K562 (cell line): ENCODE data around the gene GOLGA5.

ENCODE experiments used
- E2F1 ChIP-seq: sonication (generic); formaldehyde crosslinking; IDR thresholded peaks from 2 replicates; pipeline ENCODE4 v1.8.1; 2023; ENCODE audit warnings: mild to moderate bottlenecking, missing genetic modification reagents, moderate library complexity
- FOXA1 ChIP-seq: fragments of 450-650 bp; IDR thresholded peaks from 2 replicates; pipeline ENCODE4 v1.6.1; 2016; ENCODE audit warnings: mild to moderate bottlenecking, borderline replicate concordance
- MXI1 ChIP-seq: IDR thresholded peaks from 2 replicates; pipeline ENCODE4 v1.6.1; 2011; ENCODE audit warnings: low read depth, mild to moderate bottlenecking, improper control_type of control experiment, low read length
- POLR2A ChIP-seq: fragments of 450-650 bp; conservative IDR thresholded peaks from 2 replicates; pipeline ENCODE4 v1.6.1; 2016
- STAT5B ChIP-seq: fragments of 250-450 bp; sonication (Bioruptor Pico); IDR thresholded peaks from 2 replicates; pipeline ENCODE4 v1.8.0; 2021; ENCODE audit warnings: mild to moderate bottlenecking, inconsistent platforms
- TCF7L2 ChIP-seq: fragments of 150-350 bp; IDR thresholded peaks from 2 replicates; pipeline ENCODE4 v1.6.1; 2016; ENCODE audit warnings: low read depth, mild to moderate bottlenecking, low read length, moderate library complexity
- TRIM28 ChIP-seq: fragments of 450-650 bp; IDR thresholded peaks from 2 replicates; pipeline ENCODE4 v1.6.1; 2017
- U2AF2 ChIP-seq: fragments of 200-400 bp; formaldehyde crosslinking; optimal IDR thresholded peaks from 2 replicates; pipeline ENCODE3; 2017; ENCODE audit warnings: low read depth, mild to moderate bottlenecking, low read length
- ZBTB33 ChIP-seq: sonication (generic); formaldehyde crosslinking; IDR thresholded peaks from 2 replicates; pipeline ENCODE4 v1.8.1; 2023; ENCODE audit warnings: mild to moderate bottlenecking, missing genetic modification reagents
- ZBTB8A ChIP-seq: fragments of 450-650 bp; IDR thresholded peaks from 2 replicates; pipeline ENCODE4 v1.6.1; 2018; ENCODE audit warnings: mild to moderate bottlenecking, moderate library complexity; ENCODE audit not compliant: partially characterized antibody
- ZKSCAN3 ChIP-seq: fragments of 250-450 bp; sonication (Bioruptor Pico); IDR thresholded peaks from 2 replicates; pipeline ENCODE4 v1.4.0; 2020

GRCh38 chr14:92801917-92802316 lies 7.8 kb downstream of the GOLGA5 start:
- TF ChIP-seq ZBTB8A (no peak), TCF7L2 (no peak), TRIM28 (no peak), ZBTB33 (CRISPR knock-in tag) (no peak), U2AF2 (no peak), POLR2A (no peak), STAT5B (CRISPR knock-in tag) (no peak), ZKSCAN3 (CRISPR knock-in tag) (no peak), MXI1 (no peak), FOXA1 (no peak), E2F1 (CRISPR knock-in tag) (no peak)
